SK-N-SH treated with all-trans-retinoic acid at 6 μM for 48 hours (cell line): Measurements from ENCODE around the gene MTA3.
"Not testable (repeated sequence)": the region's sequence is repeated elsewhere in the genome, so short reads cannot be mapped to it uniquely, and the experiment has no call there.

Source experiments
- CSDC2 ChIP-seq: fragments of 250-450 bp; sonication (Bioruptor Pico); IDR thresholded peaks from 2 replicates; pipeline ENCODE4 v1.5.0; 2020; ENCODE audit warnings: mild to moderate bottlenecking, moderate library complexity
- ISL1 ChIP-seq: fragments of 250-450 bp; sonication (Bioruptor Pico); IDR thresholded peaks from 2 replicates; pipeline ENCODE4 v2.1.2; 2022; ENCODE audit warnings: mild to moderate bottlenecking, moderate library complexity
- PATZ1 ChIP-seq: fragments of 250-450 bp; sonication (Bioruptor Pico); IDR thresholded peaks from 2 replicates; pipeline ENCODE4 v1.8.0; 2020; ENCODE audit warnings: mild to moderate bottlenecking, moderate library complexity, borderline replicate concordance
- RARB ChIP-seq: fragments of 250-450 bp; sonication (Bioruptor Pico); IDR thresholded peaks from 2 replicates; pipeline ENCODE4 v1.8.0; 2021; ENCODE audit warnings: mild to moderate bottlenecking, moderate library complexity
- SNAI2 ChIP-seq: fragments of 250-450 bp; sonication (Bioruptor Pico); IDR thresholded peaks from 2 replicates; pipeline ENCODE4 v1.5.0; 2020; ENCODE audit warnings: mild to moderate bottlenecking, moderate library complexity
- TCF4 ChIP-seq: fragments of 250-450 bp; sonication (Bioruptor Pico); IDR thresholded peaks from 2 replicates; pipeline ENCODE4 v1.8.0; 2021; ENCODE audit warnings: mild to moderate bottlenecking, moderate library complexity, borderline replicate concordance
- TOX ChIP-seq: fragments of 250-450 bp; sonication (Bioruptor Pico); IDR thresholded peaks from 2 replicates; pipeline ENCODE4 v1.8.0; 2021; ENCODE audit warnings: mild to moderate bottlenecking, moderate library complexity, borderline replicate concordance
- ZFP3 ChIP-seq: fragments of 250-450 bp; sonication (Bioruptor Pico); IDR thresholded peaks from 2 replicates; pipeline ENCODE4 v1.5.0; 2020; ENCODE audit warnings: mild to moderate bottlenecking, moderate library complexity
- ZFP30 ChIP-seq: fragments of 450-650 bp; formaldehyde crosslinking; IDR thresholded peaks from 2 replicates; pipeline ENCODE4 v1.5.0; 2022; ENCODE audit warnings: mild to moderate bottlenecking, moderate library complexity
- ZNF8 ChIP-seq: fragments of 450-650 bp; formaldehyde crosslinking; IDR thresholded peaks from 2 replicates; pipeline ENCODE4 v1.5.0; 2020; ENCODE audit warnings: mild to moderate bottlenecking, moderate library complexity
- TF ChIP-seq, protein P1 (sequence below): fragments of 250-450 bp; sonication (Bioruptor Pico); IDR thresholded peaks from 2 replicates; pipeline ENCODE4 v1.8.0; 2021; ENCODE audit warnings: low read depth, mild to moderate bottlenecking, moderate library complexity, borderline replicate concordance

GRCh38 chr2:42642371-42642770 lies 73.9 kb downstream of the MTA3 start:
- TF ChIP-seq CSDC2 (CRISPR knock-in tag); TCF4; PATZ1; RARB (CRISPR knock-in tag); TOX (CRISPR knock-in tag); ZFP30 (CRISPR knock-in tag); ZFP3 (CRISPR knock-in tag); SNAI2 (CRISPR knock-in tag); ZNF8 (CRISPR knock-in tag); ISL1: not testable (repeated sequence)
- TF ChIP-seq, protein P1, sequence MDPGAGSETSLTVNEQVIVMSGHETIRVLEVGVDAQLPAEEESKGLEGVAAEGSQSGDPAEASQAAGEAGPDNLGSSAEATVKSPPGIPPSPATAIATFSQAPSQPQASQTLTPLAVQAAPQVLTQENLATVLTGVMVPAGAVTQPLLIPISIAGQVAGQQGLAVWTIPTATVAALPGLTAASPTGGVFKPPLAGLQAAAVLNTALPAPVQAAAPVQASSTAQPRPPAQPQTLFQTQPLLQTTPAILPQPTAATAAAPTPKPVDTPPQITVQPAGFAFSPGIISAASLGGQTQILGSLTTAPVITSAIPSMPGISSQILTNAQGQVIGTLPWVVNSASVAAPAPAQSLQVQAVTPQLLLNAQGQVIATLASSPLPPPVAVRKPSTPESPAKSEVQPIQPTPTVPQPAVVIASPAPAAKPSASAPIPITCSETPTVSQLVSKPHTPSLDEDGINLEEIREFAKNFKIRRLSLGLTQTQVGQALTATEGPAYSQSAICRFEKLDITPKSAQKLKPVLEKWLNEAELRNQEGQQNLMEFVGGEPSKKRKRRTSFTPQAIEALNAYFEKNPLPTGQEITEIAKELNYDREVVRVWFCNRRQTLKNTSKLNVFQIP (CRISPR knock-in tag) = not testable (repeated sequence)
